GM23338 (cell line): Measurements from ENCODE around the gene MAD1L1. TPM values are rescaled to one million over a fixed set of nuclear protein-coding genes. Genes with fewer than 3 reads are reported as not detected.

Source experiments
- ATAC-seq: fragments of 200-7000 bp; cut with Tn5 transposase; 3 replicates; pipeline ENCODE4 v1.9.1; 2020
- DNase-seq: peaks from one replicate; pipeline ENCODE4 v3.0.0-alpha.2; 2015; ENCODE audit warnings: low spot score
- H2AFZ ChIP-seq: fragments of 200-600 bp; sonication (generic); 2 replicates; pipeline ENCODE4 v1.8.0; 2016; ENCODE audit warnings: antibody characterized with exemption, mild to moderate bottlenecking, moderate library complexity
- H3F3A ChIP-seq: fragments of 200-600 bp; sonication (generic); replicated peaks from 2 replicates; pipeline ENCODE4 v1.8.0; 2017; ENCODE audit warnings: antibody characterized with exemption, mixed run types, low read depth
- H3K27ac ChIP-seq: fragments of 200-600 bp; sonication (generic); 2 replicates; pipeline ENCODE4 v1.6.1; 2016; ENCODE audit warnings: low read depth
- H3K27me3 ChIP-seq: fragments of 200-600 bp; sonication (generic); 2 replicates; pipeline ENCODE4 v1.8.0; 2016; ENCODE audit warnings: mild to moderate bottlenecking, mixed run types, moderate library complexity; ENCODE audit not compliant: insufficient read depth
- H3K36me3 ChIP-seq: fragments of 200-600 bp; sonication (generic); 2 replicates; pipeline ENCODE4 v1.8.0; 2016; ENCODE audit warnings: mild to moderate bottlenecking; ENCODE audit not compliant: insufficient read depth
- H3K4me1 ChIP-seq: fragments of 200-600 bp; sonication (generic); 2 replicates; pipeline ENCODE4 v1.8.0; 2016; ENCODE audit warnings: mild to moderate bottlenecking, moderate library complexity; ENCODE audit not compliant: insufficient read depth
- H3K4me2 ChIP-seq: fragments of 200-600 bp; sonication (generic); 2 replicates; pipeline ENCODE4 v1.7.1; 2017; ENCODE audit warnings: mixed run types
- H3K4me3 ChIP-seq: fragments of 200-600 bp; sonication (generic); 2 replicates; pipeline ENCODE4 v1.6.1; 2016; ENCODE audit warnings: mixed run types
- H3K79me2 ChIP-seq: fragments of 200-600 bp; sonication (generic); replicated peaks from 2 replicates; pipeline ENCODE4 v1.8.0; 2017; ENCODE audit warnings: mild to moderate bottlenecking; ENCODE audit not compliant: insufficient read depth
- H3K9me2 ChIP-seq: fragments of 200-600 bp; sonication (generic); 2 replicates; pipeline ENCODE4 v1.8.0; 2017; ENCODE audit not compliant: insufficient read depth
- H4K20me1 ChIP-seq: fragments of 200-600 bp; sonication (generic); replicated peaks from 2 replicates; pipeline ENCODE4 v1.8.0; 2017; ENCODE audit warnings: mild to moderate bottlenecking; ENCODE audit not compliant: insufficient read depth
- H3K27ac Mint-ChIP-seq: 2 replicates; pipeline ENCODE4 v1.8.0; 2020; ENCODE audit warnings: inconsistent platforms, mild to moderate bottlenecking, moderate library complexity, mixed read lengths
- H3K27me3 Mint-ChIP-seq: 3 replicates; pipeline ENCODE4 v1.8.0; 2022; ENCODE audit warnings: low read depth, mild to moderate bottlenecking, moderate library complexity, mixed read lengths, inconsistent platforms; ENCODE audit not compliant: insufficient read depth, poor library complexity
- H3K36me3 Mint-ChIP-seq: 3 replicates; pipeline ENCODE4 v1.8.0; 2021; ENCODE audit warnings: low read depth, mild to moderate bottlenecking, inconsistent platforms, moderate library complexity, mixed read lengths
- H3K4me1 Mint-ChIP-seq: 3 replicates; pipeline ENCODE4 v1.8.0; 2020; ENCODE audit warnings: mild to moderate bottlenecking, inconsistent platforms, mixed read lengths
- H3K4me3 Mint-ChIP-seq: 3 replicates; pipeline ENCODE4 v1.8.0; 2021; ENCODE audit warnings: moderate library complexity, mild to moderate bottlenecking, inconsistent platforms, mixed read lengths
- H3K9me3 Mint-ChIP-seq: 3 replicates; pipeline ENCODE4 v1.8.0; 2020; ENCODE audit warnings: moderate library complexity, mild to moderate bottlenecking, inconsistent platforms, mixed read lengths
- CREB1 ChIP-seq: fragments of 250-450 bp; sonication (Bioruptor Pico); IDR thresholded peaks from 2 replicates; pipeline ENCODE4 v1.5.0; 2020; ENCODE audit warnings: low read depth, mild to moderate bottlenecking, moderate library complexity
- CTCF ChIP-seq, 2 experiments: fragments of 200-600 bp in 1 of 2; sonication (generic) in 1 of 2; conservative IDR thresholded peaks; 2 replicates each; pipeline versions ENCODE4 v1.5.1 to v1.6.1; 2016 to 2017; ENCODE audit warnings: antibody characterized with exemption in 2 of 2, low read depth in 2 of 2, mild to moderate bottlenecking in 2 of 2, moderate library complexity in 1 of 2
- ETS1 ChIP-seq: IDR thresholded peaks from 2 replicates; pipeline ENCODE4 v1.6.1; 2016; ENCODE audit warnings: antibody characterized with exemption
- EZH2 ChIP-seq: fragments of 200-600 bp; sonication (generic); IDR thresholded peaks from one replicate; pipeline ENCODE4 v1.8.0; 2017; ENCODE audit warnings: antibody characterized with exemption, mild to moderate bottlenecking, low read depth; ENCODE audit not compliant: unreplicated experiment
- EZH2phosphoT487 ChIP-seq: fragments of 200-600 bp; sonication (generic); IDR thresholded peaks from one replicate; pipeline ENCODE4 v1.8.1; 2018; ENCODE audit warnings: antibody characterized with exemption; ENCODE audit not compliant: unreplicated experiment
- JUNB ChIP-seq: IDR thresholded peaks from one replicate; pipeline ENCODE4 v1.6.1; 2016; ENCODE audit warnings: antibody characterized with exemption; ENCODE audit not compliant: unreplicated experiment
- NANOG ChIP-seq: IDR thresholded peaks from 2 replicates; pipeline ENCODE4 v1.6.1; 2016; ENCODE audit warnings: antibody characterized with exemption, borderline replicate concordance
- POLR2AphosphoS5 ChIP-seq: IDR thresholded peaks from 2 replicates; pipeline ENCODE4 v1.6.1; 2016; ENCODE audit warnings: antibody characterized with exemption, low read depth
- REST ChIP-seq: IDR thresholded peaks from one replicate; pipeline ENCODE4 v1.6.1; 2018; ENCODE audit warnings: antibody characterized with exemption; ENCODE audit not compliant: unreplicated experiment
- STAT1 ChIP-seq: IDR thresholded peaks from one replicate; pipeline ENCODE4 v1.6.1; 2016; ENCODE audit warnings: antibody characterized with exemption; ENCODE audit not compliant: unreplicated experiment
- ZNF114 ChIP-seq: fragments of 250-450 bp; sonication (Bioruptor Pico); IDR thresholded peaks from 2 replicates; pipeline ENCODE4 v1.5.0; 2020; ENCODE audit warnings: mild to moderate bottlenecking, moderate library complexity
- ZNF331 ChIP-seq: fragments of 250-450 bp; sonication (Bioruptor Pico); IDR thresholded peaks from 2 replicates; pipeline ENCODE4 v1.5.0; 2020; ENCODE audit warnings: low read depth, mild to moderate bottlenecking, moderate library complexity
- ZNF462 ChIP-seq: fragments of 250-450 bp; sonication (Bioruptor Pico); IDR thresholded peaks from 2 replicates; pipeline ENCODE4 v1.5.0; 2020; ENCODE audit warnings: mild to moderate bottlenecking, moderate library complexity
- polyA plus RNA-seq: library from polyadenylated mRNA; unstranded; fragments of >200 nt; fragmentation: Nextera tagmentation; extraction: Ambion mirVana; gene quantifications from 2 replicates; pipeline ENCODE4 v1.2.1, GENCODE V29; 2016
- total RNA-seq: library from RNA; depleted of rRNA; stranded (reverse); fragments of >200 nt; shearing (Covaris generic); gene quantifications from 2 replicates; pipeline ENCODE4 v1.2.3, GENCODE V29; 2014

The MAD1L1 gene
- total and polyA plus RNA-seq, 2 experiments from 2014 or later, result 40.3 to 59.3 TPM

- Mint-ChIP-seq H3K9me3 (peaks cover 13% of the 10 kb centered on the region), H3K27ac (no peak overlapping the region), H3K36me3 (peaks cover 5% of the 10 kb centered on the region; the same call in 2 of the 3 replicates), H3K4me1 (peaks cover 3% of the 10 kb centered on the region), H3K27me3 (peaks cover 12% of the 10 kb centered on the region), H3K4me3 (no peak overlapping the region)
- Histone ChIP-seq H3K4me2 (no peak overlapping the region), H3K4me1 (no peaks in the 10 kb centered on the region), H3K4me3 (no peak overlapping the region), H3K79me2 (no peaks in the 10 kb centered on the region), H3F3A (no peaks in the 10 kb centered on the region), H3K9me2 (no peaks in the 10 kb centered on the region), H2AFZ (no peak overlapping the region), H3K27me3 (no peaks in the 10 kb centered on the region), H3K27ac (no peak overlapping the region), H3K36me3 (no peaks in the 10 kb centered on the region), H4K20me1 (no peaks in the 10 kb centered on the region)
- DNase-seq (no peak), ATAC-seq (no peak)
- TF ChIP-seq ZNF331 (CRISPR knock-in tag) (no peak), CTCF (conservative IDR thresholded peaks at IDR 0.05; ENCODE audit: low read depth in 2 of 2) (no peak), EZH2 (no peak), POLR2AphosphoS5 (no peak), REST (no peak), ZNF114 (CRISPR knock-in tag) (no peak), JUNB (no peak), CREB1 (CRISPR knock-in tag) (no peak), NANOG (no peak), ETS1 (no peak), EZH2phosphoT487 (no peak), ZNF462 (CRISPR knock-in tag) (no peak), STAT1 (no peak)
These were observed 424.7 kb downstream of the MAD1L1 start for GRCh38 chr7:1807821-1808600.
